ENCODE measurements around the gene TSN.
"Not testable (repeated sequence)": the region's sequence is repeated elsewhere in the genome, so short reads cannot be mapped to it uniquely, and the experiment has no call there.

Gene TSN

DNA sequence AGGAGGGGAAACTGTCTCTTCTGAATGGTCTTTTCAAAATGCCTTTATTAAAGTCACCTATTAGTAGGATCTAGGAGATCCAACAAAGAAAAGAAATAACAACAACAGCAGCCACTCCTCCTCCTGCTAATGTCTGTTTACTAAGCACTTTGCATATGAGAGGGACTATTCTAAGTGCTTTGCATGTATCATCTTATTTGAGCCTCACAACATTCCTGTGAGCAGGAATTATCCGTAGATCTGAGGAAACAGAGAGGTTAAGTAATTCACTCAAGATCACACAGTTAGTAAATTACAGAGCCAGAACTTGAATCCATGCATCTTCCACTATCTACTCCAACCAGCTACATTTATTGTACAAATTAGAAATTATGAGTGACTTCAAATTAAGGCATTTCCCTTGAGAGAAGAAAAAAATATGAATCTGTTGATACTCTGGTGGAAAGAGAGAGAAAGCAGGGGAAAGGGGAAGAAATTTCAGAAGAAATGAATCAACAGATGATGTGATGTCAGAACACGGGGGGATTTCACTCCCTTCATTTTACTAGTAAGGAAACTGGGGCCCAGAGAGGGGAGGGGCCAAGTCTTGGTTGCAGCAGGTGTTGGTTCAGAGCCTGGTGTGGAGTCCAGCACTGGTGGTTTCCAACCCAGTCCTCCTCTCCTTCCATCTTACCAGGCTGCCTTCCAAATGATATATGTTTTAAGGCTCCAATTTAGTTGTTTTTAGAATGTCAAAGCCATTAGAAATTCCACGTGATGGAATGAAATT, 49.7 kb downstream of the TSN start:
- DNase-seq: no peak

GRCh38 chr2:121805766-121806143, 50.3 kb downstream of the TSN start:
- DNase-seq: no peak

DNA sequence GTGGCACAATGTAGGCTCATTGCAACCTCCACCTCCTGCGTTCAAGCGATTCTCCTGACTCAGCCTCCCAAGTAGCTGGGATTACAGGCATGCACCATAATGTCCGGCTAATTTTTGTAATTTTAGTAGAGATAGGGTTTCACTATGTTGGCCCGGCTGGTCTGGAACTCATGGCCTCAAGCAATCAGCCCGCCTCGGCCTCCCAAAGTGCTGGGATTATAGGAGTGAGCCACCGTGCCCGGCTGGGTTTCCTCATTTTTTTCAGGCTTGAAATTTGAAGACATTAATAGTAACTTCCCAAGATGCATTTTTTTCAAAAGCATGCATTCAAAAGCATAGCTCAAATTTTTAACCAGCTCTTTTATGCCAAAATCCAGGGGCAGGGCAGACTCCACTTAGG, 52.3 kb downstream of the TSN start:
- DNase-seq: not testable (repeated sequence)

DNA sequence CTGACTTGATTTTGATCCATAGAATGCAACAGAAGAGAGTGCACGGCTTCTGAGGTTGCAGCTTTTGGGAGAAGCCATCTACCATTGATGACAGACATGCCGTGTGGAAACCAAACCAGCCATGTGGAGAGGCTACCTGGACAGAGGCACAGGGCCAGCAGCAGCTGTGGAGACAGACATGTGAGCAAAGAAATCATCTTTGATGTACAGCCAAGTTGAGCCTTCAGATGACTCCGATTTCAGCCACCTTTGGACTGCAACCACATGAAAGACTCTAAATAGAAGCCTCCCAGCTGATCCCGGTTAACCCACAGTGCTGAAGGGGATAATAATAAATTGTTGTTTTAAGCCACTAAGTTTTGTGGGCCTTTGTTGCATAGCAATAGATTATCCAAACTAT, 54.2 kb downstream of the TSN start:
- DNase-seq: no peak

DNA sequence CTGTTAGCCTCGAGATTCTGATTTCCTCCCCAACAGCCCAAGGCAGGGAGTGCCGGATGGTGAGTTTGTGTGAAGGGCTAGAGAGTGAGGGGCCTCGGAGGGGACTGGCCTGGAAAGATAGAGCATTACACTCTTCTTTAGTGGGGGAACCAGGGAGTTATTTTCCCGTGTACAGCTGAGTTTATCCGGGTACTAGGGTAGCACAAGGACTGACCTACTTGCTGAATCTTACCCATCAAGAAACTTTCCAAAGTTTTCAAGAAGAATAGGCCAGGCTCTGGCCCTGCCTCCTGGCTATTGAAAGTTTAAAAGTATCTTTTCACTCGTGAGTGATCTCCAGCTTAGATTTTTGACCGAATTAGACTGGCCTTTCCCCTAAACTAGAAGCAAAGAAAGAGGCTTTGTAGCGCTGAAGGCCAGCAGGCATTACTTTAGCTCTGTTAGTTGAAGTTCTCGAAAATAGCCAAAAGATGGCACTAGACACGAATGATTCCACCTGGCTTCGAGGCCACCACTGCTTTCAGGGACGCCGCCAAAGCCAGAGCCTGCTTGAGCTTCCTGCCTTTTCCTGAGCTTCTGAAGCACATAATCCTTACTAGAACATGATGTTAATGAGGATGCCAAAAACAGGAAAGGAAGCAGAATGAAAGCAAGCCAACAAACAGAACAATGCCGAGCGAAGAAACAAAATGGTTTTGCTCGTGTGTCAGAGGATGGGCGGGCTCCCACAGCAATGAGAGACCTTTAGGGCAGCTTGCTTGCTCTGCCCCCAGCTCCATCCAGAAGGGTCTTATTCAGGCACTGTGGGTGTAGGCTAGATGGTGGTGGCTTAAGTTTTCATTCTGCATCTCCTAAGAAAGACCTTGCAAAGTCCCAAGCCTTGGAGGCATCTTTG, 55.8 kb downstream of the TSN start:
- DNase-seq: peak; percentile 86

DNA sequence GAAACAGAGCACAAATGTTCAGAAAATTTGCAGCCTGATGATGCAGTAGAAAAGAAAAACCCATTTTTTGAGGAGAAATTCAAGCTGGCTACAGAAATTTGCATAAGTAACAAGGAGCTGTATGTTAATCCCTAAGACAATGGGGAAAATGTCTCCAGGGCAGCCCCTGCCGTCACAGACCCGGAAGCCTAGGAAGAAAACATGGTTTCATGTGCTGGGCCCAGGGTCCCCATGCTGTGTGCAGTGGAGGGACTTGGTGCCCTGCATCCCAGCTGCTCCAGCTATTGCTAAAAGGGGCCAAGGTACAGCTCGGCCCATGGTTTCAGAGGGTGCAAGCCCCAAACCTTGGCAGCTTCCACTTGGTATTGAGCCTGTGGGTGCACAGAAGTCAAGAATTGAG, 57.6 kb downstream of the TSN start:
- not testable (repeated sequence) for DNase-seq

GRCh38 chr2:121815216-121815615, 59.8 kb downstream of the TSN start:
- no peak for DNase-seq

- DNase-seq: no peak
These were observed 61.3 kb downstream of the TSN start for GRCh38 chr2:121816797-121817196.

DNA sequence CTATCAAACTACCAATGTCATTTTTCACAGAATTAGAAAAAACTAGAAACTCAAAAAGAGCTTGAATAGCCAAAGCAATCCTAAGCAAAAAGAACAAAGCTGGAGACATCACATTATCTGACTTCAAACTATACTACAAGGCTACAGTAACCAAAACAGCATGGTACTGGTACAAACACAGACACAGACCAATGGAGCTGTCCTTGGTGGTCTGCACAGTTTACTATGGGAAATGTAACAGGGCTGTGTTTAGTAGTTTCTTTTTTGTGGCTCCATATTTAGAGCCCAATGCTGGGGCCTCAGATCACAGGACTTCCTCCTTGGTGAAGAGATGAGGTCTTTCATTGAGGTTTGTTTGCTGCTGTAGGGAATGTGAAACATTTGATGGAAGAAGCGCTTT, 61.9 kb downstream of the TSN start:
- not testable (repeated sequence) for DNase-seq

Data from midbrain (tissue), 1 donor.